HG03558 (cell line): ENCODE data around the gene PDLIM1.
A peak's percentile ranks its signal among the peaks of the same experiment; 100 is the strongest.

Experiments
- ATAC-seq: cut with Tn5 transposase; IDR thresholded peaks from one replicate; pipeline ENCODE4 v1.9.1; 2021; ENCODE audit warnings: moderate number of reproducible peaks; ENCODE audit not compliant: unreplicated experiment; ENCODE audit errors: extremely low read depth

The PDLIM1 gene

DNA sequence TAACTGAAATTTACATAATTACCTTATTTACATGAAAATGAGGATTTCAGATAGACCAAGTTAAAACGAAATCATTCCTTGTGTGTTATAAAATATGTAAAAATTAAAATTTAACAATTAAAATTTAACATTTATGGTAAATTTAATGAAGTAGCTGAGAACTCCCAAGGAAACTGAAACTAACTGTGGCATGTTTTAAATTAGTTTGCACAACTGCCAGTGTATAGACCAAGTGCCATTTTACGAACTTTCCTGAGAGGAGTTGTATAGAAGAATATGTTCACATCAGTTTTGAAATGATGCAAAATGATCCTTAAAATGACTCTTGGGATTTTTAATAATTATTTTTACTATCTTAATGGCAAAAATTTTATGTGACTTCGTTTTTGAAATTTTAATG is 23.6 kb downstream of the PDLIM1 start:
- no peak for ATAC-seq

GRCh38 chr10:95266674-95267095 is 24.1 kb downstream of the PDLIM1 start:
- ATAC-seq, result peak; percentile 94

DNA sequence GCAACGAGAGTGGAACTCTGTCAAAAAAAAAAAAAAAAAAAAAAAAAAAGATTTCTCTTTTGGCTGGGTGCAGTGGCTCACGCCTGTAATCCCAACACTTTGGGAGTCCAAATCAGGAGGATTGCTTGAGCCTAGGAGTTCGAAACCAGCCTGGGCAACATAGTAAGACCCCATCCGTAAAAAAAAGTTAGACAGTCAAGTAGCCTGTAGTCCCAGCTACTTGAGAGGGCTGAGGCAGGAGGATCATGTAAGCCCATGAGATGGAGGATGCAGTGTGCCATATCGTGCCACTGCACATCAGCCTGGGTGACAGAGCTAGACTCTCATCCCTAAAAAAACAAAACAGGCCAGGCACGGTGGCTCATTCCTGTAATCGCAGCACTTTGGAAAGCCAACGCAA is 25.2 kb downstream of the PDLIM1 start:
- no peak for ATAC-seq

DNA sequence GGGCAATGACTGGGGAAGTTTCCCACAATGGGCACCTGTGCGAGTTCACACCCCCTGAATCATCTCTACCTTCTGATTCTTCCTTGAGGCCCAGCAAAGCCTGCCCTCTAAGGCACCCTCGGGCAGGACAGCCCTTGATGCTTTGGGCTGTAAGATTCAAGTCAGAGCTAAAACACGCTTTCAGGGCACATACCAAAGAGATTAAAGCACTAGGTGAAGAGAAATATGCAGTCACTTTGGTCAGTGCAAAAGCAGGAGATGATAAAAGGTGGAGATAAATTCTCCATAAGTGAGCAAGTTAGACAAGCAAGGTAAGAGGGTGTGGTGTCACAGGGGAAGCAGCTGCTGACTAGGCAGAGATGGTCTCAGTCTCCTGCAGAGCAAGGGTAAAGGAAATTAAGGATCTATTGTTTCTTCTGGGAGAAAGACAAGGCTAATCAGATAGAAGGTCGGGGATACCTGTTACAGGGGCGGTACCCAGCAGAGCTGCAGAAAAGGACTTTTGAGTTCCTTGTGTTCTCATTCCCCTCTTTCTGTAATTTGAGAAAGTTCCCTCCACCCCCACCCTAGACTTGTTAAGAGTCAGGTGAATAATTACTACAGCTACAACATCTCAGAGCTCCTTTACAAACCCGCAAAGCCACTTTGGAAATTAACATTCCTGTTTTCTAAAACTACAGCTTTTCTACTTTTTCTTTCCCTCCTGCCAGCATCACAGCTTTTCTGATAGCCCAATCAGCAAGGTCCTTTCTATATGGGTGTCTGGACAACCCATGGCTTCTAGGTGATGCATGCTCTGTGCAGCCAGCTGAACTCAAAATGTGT is 26.4 kb downstream of the PDLIM1 start:
- ATAC-seq, result no peak

DNA sequence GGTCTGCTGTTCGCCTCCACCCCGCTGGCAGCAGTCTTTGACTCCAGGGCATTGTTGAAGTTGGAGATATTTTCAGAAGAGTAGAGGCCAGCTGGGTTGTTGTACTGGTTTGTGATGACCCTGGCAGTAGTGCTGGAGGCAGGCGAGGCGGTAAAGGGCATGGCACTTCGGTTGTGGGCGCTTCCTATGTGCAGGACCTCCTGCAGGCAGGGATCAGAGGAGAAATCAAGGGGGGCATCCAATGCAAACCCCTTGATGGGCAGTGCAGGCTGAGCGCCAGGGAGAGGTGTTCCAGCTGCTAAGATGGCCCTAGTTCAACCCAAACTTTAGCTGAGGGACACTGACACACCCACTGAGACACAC is 27.0 kb downstream of the PDLIM1 start:
- ATAC-seq, result no peak

DNA sequence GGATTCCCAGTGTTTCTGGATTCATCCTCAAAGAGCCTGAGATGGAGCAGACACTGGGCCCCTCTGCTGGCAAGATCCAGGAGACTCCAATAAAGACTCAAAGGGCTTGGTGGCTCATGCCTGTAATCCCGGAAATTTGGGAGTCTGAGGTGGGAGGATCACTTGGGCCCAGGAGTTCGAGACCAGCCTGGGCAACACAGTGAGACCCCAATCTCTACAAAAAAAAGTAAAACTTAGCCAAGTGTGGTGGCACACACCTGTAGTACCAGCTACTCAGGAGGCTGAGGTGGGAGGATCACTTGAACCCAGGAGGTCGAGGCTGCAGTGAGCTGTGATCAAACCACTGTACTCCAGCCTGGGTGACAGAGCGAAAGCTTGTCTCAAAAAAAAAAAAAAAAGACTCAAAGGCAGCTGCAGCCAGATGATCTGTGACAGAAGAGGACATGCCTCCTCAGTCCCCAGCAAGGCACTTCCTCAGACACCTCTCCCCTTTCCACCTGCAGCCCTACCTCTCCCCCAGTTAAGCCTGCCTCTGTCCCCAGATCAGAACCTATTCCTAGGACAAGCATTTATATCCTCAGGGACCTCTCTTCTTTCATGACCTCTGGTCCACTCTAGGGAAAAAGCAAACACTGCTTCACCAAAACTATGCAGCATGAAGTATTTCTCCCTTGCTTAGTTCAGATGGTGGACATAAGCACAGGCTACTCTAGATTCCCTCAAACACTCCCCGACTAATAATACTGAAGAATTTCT is 27.9 kb downstream of the PDLIM1 start:
- ATAC-seq, result no peak

GRCh38 chr10:95261926-95262325 is 28.9 kb downstream of the PDLIM1 start:
- no peak for ATAC-seq

DNA sequence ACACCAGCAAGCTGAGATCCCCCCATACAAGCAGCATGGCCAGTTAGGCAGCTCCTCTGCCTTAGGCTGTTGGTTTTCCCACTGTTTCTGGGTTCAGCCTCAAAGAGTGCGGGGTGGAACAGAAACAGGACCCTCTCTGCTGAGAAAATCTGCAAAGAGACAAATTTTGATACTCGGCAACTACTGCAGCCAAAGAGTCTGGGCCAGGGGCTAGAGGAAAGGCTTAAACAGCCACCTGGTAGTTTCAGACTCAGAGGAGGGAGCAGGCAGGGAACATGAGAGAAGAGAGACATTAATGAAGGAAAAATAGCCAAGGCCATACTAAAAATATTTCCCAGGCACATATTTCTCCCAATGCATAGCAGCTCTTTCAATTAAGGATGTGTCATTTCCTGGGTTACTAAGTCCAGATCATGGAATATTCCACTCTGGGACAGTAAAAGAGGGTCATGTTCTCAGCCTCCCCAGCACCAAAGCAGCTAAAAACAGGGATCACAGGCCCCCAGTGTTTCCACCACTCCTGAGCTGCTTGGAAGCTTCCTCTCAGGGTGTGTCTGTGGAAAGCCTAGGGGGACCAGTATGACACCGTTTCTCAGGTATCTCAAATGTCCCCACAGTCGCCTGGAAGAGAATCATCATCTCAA is 29.8 kb downstream of the PDLIM1 start:
- no peak for ATAC-seq

GRCh38 chr10:95260397-95260881 is 30.4 kb downstream of the PDLIM1 start:
- ATAC-seq, result no peak

DNA sequence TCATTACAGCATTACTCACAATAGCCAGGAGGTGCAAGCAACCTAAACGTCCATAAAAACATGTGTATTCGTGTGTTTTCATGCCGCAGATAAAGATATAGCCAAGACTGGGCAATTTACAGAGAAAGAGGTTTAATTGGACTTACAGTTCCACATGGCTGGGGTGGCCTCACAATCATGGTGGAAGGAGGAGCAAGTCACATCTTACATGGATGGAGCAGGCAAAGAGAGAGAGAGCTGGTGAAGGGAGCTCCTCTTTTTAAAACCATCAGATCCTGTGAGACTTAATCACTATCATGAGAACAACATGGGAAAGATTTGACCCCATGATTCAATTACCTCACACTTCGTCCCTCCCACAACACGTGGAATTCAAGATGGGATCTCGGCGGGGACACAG is 33.0 kb downstream of the PDLIM1 start:
- no peak for ATAC-seq

- ATAC-seq, result no peak
Measured at GRCh38 chr10:95256268-95256667, 34.5 kb downstream of the PDLIM1 start.

DNA sequence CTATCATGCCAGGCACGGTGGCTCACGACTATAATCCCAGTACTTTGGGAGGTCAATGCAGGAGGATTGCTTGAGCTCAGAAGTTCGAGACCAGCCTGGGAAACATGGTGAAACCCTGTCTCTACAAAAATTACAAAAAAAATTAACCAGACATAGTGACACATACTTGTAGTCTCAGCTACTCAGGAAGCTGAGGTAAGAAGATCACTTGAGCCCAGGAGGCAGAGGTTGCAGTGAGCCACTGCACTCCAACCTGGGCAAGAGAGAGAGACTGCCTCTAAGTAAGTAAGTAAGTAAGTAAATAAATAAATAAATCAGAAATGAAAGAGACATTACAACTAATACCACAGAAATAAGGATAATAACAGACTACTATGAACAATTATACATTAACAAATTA is 36.2 kb downstream of the PDLIM1 start:
- peak; percentile 34 for ATAC-seq

DNA sequence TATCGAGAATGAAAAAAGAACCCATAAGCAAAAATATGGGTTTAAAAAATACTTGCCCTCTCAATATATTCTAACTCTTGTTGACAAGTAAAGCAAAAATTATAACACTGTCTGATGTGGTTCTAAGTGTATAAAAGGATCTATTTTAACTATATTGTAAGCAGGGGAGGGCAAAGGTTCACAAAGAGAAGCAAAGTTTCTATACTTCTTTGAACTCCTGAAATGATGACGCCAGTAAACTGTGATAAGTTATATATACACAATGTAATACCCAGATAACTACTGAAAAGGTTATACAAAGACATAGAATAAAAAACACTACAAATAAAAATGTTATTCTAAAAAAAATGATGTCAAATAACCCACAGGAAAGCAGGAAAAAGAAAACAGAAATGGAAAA is 37.1 kb downstream of the PDLIM1 start:
- ATAC-seq, result no peak

- ATAC-seq, result no peak
Measured at GRCh38 chr10:95253007-95253406, 37.8 kb downstream of the PDLIM1 start.

- no peak for ATAC-seq
Measured at GRCh38 chr10:95250856-95251255, 39.9 kb downstream of the PDLIM1 start.

GRCh38 chr10:95249467-95249866 is 41.3 kb downstream of the PDLIM1 start:
- ATAC-seq, result no peak

GRCh38 chr10:95248989-95249388 is 41.8 kb downstream of the PDLIM1 start:
- no peak for ATAC-seq

DNA sequence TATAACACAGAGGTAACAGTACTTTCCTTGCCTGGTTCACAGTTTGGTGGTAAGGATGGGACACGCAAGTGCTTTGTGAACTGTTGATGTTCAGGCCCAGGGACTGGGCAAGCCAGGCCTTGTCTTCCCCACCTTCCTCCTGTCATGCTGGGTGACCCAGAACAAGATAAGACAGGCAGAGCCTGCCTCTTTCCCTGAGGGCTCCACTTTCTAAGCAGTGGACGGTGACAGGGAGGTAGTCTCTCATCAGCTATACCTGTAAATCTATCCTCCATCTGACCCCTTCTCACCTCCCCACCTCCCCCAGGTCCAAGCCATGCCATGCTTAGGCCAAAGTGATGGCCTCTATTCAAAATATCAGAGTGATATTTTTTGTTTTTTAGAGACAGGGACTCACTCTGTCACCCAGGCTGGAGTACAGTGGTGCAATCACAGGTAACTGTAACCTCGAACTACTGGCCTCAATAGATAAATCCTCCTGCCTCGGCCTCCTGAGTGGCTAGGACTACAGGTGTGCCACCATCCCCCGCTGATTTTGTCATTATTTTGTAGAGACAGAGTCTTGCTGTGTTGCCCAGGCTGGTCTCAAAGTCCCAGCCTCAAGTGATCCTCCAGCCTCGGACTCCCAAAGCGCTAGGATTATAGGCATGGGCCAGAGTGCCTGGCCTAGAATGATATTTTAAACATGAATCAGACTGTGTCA is 42.8 kb downstream of the PDLIM1 start:
- ATAC-seq, result no peak

DNA sequence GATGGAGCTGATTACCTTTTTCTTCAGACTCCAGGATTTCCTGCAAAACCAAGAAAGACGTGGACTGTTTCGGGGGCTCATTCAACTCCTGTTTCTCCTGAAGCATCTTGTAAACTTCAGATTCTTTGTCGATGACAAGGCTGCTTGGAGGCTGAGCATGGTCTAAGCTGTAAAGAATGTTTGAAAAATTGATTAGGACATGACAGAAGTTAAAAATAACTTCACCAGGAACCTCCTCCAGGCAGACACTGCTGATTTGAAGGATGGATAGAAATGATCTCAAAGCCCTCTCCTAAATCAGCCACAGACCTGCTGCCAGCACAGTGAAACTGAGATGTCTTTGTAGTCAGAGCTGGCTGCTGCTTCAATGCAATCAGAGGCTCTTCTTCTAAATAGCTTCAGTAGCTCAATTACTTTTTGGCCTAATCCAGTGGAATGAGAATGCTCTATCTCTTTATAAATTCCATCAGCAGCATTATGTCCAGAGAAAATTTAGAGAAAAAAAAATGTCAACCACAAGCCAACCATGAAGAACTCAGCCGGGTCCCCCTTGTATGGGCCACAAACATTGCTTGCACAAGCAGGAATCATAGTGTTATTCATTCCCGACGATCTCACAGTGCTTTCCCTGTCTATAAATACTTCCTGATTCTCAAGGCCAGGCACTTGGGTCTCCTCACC is 43.5 kb downstream of the PDLIM1 start:
- no peak for ATAC-seq

GRCh38 chr10:95246582-95247051 is 44.2 kb downstream of the PDLIM1 start:
- ATAC-seq, result no peak
